ENCODE measurements around the gene SHCBP1L. TPM values are rescaled to one million over a fixed set of nuclear protein-coding genes. Genes with fewer than 3 reads are reported as not detected.

Gene SHCBP1L
- polyA plus RNA-seq (2012; ENCODE audit: missing spikeins) = not detected

- FAIRE-seq = no peak
- DNase-seq (ENCODE audit: insufficient read length) = no peak
- no peak for TF ChIP-seq TAF1 (IDR thresholded peaks at IDR 0.05; ENCODE audit: borderline replicate concordance, low read depth, low read length)
- TF ChIP-seq POLR2A (IDR thresholded peaks at IDR 0.05; ENCODE audit: low read depth, low read length) = no peak
These were observed at the start of gene SHCBP1L for GRCh38 chr1:182952677-182953444. Gene SHCBP1L, minus strand, starts transcription at chr1:182953166. Its CDS starts 33 bp downstream, at chr1:182953133.

DNA sequence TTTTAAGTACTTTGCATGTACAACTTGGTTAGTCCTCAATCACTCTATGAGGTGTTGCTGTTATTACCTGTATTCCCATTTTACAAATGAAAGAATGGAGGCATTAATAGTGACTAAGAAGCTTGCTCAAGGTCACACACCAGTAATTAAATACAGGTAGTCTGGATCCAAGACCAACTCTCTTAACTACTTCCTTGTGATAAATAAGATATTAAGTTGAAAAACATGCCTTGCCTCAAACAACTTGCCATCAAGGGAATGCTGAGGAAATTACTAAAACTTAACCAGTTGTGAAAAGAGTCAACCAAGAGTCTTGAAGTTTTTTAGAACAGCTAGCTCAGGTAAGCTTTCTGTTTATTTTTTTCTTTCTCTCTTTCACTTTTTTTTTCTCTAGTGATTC is 49.3 kb upstream of the SHCBP1L start:
- FAIRE-seq (no peak), DNase-seq (ENCODE audit: insufficient read length) (no peak)
- TF ChIP-seq TAF1 (IDR thresholded peaks at IDR 0.05; ENCODE audit: borderline replicate concordance, low read depth, low read length) (no peak), POLR2AphosphoS5 (IDR thresholded peaks at IDR 0.05; ENCODE audit: low read depth, low read length) (no peak), POLR2A (IDR thresholded peaks at IDR 0.05; ENCODE audit: low read depth, low read length) (no peak)

- FAIRE-seq (no peak), DNase-seq (ENCODE audit: insufficient read length) (no peak)
- TF ChIP-seq POLR2AphosphoS5 (IDR thresholded peaks at IDR 0.05; ENCODE audit: low read depth, low read length) = no peak
These were observed 47.4 kb upstream of the SHCBP1L start for GRCh38 chr1:183000167-183000962.

DNA sequence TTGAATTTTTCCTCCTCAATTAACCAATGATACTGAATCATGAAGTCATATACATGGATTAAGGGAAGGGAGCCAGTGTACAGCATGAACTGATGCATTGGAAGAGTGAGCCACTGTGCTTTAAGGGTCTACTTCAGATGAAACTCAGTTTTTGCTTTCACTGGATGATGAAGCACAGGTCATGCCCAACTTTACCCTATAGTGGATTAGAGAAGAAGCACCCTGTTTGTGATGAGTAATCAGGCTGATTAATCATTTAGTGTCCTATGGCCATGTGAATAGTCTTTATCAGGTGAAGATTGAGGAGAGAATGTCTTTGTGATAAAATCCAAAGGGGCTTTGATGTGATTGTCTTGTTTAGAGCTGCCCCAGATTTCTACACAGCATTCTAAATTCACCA is 45.5 kb upstream of the SHCBP1L start:
- no peak for DNase-seq (ENCODE audit: insufficient read length)
- TF ChIP-seq POLR2A (IDR thresholded peaks at IDR 0.05; ENCODE audit: low read depth, low read length) (no peak), TAF1 (IDR thresholded peaks at IDR 0.05; ENCODE audit: borderline replicate concordance, low read depth, low read length) (no peak), POLR2AphosphoS5 (IDR thresholded peaks at IDR 0.05; ENCODE audit: low read depth, low read length) (no peak)
- no peak for FAIRE-seq

DNA sequence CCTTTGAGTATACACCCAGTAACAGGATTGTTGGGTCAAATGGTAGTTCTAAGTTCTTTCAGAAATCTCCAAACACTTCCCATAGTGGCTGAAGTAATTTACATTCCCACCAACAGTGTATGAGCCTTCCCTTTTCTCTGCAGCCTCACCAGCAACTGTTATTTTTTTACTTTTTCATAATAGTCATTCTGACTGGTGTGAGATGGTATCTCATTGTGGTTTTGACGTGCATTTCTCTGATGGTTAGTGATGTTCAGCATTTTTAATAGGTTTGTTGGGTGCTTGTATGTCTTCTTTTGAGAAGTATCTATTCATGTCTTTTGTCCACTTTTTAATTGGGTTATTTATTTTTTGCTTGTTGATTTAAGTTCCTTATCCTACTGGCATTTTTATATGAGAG is 43.9 kb upstream of the SHCBP1L start:
- FAIRE-seq (no peak), DNase-seq (ENCODE audit: insufficient read length) (no peak)
- TF ChIP-seq TAF1 (IDR thresholded peaks at IDR 0.05; ENCODE audit: borderline replicate concordance, low read depth, low read length) (no peak), POLR2A (IDR thresholded peaks at IDR 0.05; ENCODE audit: low read depth, low read length) (no peak), POLR2AphosphoS5 (IDR thresholded peaks at IDR 0.05; ENCODE audit: low read depth, low read length) (no peak)

DNA sequence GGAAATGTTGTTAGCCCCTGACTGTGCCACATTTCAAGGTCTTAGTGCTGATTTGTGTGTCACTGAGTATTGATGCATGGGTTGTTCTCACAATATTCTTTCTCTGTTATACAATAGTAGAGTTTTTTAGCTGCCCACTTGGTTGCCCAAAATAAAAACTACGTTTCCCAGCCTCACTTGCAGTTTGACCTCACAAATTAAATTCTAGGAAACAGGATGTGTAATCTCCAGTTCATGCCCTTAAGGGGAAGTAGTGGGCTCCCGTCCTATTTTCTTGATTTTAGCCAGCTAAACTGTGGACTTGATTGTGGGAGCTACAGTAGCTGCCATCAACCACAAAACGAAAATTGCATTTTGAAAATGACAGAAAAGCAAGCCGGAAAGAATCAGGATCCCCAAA is 42.9 kb upstream of the SHCBP1L start:
- DNase-seq (ENCODE audit: insufficient read length) = no peak
- TF ChIP-seq TAF1 (IDR thresholded peaks at IDR 0.05; ENCODE audit: borderline replicate concordance, low read depth, low read length) (no peak), POLR2AphosphoS5 (IDR thresholded peaks at IDR 0.05; ENCODE audit: low read depth, low read length) (no peak), POLR2A (IDR thresholded peaks at IDR 0.05; ENCODE audit: low read depth, low read length) (no peak)
- FAIRE-seq = no peak

DNA sequence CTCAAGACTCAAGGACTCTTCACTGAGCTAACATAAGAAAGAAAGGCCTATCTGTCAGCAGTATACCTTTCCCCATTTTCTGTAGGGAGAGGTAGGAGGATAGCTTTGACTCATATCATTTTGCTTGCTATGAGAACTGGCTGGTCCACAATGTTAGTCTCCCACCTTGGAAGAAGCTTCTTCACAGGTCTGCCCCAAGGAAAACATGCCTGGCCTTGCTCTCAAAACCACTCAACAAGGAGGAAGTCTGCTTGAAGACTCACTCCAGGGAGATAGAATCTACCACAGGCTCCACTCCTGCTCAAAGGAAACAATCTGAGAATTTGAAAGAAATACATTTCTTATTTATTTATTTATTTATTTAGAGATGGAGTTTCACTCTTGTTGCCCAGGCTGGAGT is 40.8 kb upstream of the SHCBP1L start:
- no peak for FAIRE-seq
- no peak for DNase-seq (ENCODE audit: insufficient read length)
- TF ChIP-seq TAF1 (IDR thresholded peaks at IDR 0.05; ENCODE audit: borderline replicate concordance, low read depth, low read length) = no peak
- TF ChIP-seq POLR2AphosphoS5 (IDR thresholded peaks at IDR 0.05; ENCODE audit: low read depth, low read length) = no peak
- no peak for TF ChIP-seq POLR2A (IDR thresholded peaks at IDR 0.05; ENCODE audit: low read depth, low read length)

GRCh38 chr1:182990413-182991144 is 37.6 kb upstream of the SHCBP1L start:
- TF ChIP-seq POLR2A (IDR thresholded peaks at IDR 0.05; ENCODE audit: low read depth, low read length) = no peak
- TF ChIP-seq POLR2AphosphoS5 (IDR thresholded peaks at IDR 0.05; ENCODE audit: low read depth, low read length) = no peak
- TF ChIP-seq TAF1 (IDR thresholded peaks at IDR 0.05; ENCODE audit: borderline replicate concordance, low read depth, low read length) = no peak
- no peak for FAIRE-seq
- DNase-seq (ENCODE audit: insufficient read length) = no peak

- TF ChIP-seq POLR2A (IDR thresholded peaks at IDR 0.05; ENCODE audit: low read depth, low read length) = no peak
- FAIRE-seq (no peak), DNase-seq (ENCODE audit: insufficient read length) (no peak)
These were observed 32.9 kb upstream of the SHCBP1L start for GRCh38 chr1:182985876-182986275.

DNA sequence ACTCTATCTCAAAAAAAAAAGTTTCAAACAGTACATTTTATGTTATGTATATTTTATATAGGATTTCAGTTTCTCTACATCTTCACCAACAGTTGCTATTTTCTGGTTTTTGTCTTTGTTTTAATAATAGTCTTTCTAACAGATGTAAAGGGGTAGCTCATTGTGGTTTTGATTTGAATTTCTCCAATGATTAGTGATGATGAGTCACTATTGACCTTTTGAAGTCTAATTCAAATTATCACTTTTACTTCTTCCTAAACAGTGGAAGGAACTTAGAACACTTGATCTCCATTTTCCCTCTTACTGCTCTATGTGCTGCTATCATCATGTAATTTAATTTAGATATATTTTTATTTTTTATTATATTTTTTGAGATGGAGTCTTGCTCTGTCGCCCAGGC is 31.7 kb upstream of the SHCBP1L start:
- no peak for FAIRE-seq
- TF ChIP-seq POLR2AphosphoS5 (IDR thresholded peaks at IDR 0.05; ENCODE audit: low read depth, low read length) (no peak), TAF1 (IDR thresholded peaks at IDR 0.05; ENCODE audit: borderline replicate concordance, low read depth, low read length) (no peak), POLR2A (IDR thresholded peaks at IDR 0.05; ENCODE audit: low read depth, low read length) (no peak)
- DNase-seq (ENCODE audit: insufficient read length) = no peak

DNA sequence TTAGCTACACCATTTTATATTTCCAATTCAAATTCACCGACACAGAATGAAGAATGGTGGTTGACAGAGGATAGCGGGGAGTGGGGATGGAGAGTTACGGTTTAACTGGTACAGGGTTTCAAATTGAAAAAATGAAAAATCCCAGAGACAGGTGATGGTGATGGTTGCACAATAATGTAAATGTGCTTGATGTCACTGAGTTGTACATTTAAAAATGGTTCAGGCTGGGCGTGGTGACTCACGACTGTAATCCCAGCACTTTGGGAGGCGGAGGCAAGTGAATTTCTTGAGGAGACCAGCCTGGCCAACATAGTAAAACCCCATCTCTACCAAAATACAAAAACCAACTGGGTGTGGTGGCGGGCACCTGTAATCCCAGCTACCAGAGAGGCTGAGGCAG is 31.2 kb upstream of the SHCBP1L start:
- DNase-seq (ENCODE audit: insufficient read length) = no peak
- TF ChIP-seq POLR2AphosphoS5 (IDR thresholded peaks at IDR 0.05; ENCODE audit: low read depth, low read length) (no peak), TAF1 (IDR thresholded peaks at IDR 0.05; ENCODE audit: borderline replicate concordance, low read depth, low read length) (no peak), POLR2A (IDR thresholded peaks at IDR 0.05; ENCODE audit: low read depth, low read length) (no peak)
- no peak for FAIRE-seq
